GM12801 (cell line): ENCODE measurements around the gene SORBS1.

Experiments used
- TF ChIP-seq, protein P1 (sequence below): IDR thresholded peaks from one replicate; pipeline ENCODE4 v1.5.1; 2011; ENCODE audit warnings: control low read depth; ENCODE audit not compliant: insufficient read length; ENCODE audit errors: extremely low read depth

The SORBS1 gene

GRCh38 chr10:95547197-95547596 is 14.0 kb downstream of the SORBS1 start:
- TF ChIP-seq, protein P1, sequence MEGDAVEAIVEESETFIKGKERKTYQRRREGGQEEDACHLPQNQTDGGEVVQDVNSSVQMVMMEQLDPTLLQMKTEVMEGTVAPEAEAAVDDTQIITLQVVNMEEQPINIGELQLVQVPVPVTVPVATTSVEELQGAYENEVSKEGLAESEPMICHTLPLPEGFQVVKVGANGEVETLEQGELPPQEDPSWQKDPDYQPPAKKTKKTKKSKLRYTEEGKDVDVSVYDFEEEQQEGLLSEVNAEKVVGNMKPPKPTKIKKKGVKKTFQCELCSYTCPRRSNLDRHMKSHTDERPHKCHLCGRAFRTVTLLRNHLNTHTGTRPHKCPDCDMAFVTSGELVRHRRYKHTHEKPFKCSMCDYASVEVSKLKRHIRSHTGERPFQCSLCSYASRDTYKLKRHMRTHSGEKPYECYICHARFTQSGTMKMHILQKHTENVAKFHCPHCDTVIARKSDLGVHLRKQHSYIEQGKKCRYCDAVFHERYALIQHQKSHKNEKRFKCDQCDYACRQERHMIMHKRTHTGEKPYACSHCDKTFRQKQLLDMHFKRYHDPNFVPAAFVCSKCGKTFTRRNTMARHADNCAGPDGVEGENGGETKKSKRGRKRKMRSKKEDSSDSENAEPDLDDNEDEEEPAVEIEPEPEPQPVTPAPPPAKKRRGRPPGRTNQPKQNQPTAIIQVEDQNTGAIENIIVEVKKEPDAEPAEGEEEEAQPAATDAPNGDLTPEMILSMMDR: no peak

DNA sequence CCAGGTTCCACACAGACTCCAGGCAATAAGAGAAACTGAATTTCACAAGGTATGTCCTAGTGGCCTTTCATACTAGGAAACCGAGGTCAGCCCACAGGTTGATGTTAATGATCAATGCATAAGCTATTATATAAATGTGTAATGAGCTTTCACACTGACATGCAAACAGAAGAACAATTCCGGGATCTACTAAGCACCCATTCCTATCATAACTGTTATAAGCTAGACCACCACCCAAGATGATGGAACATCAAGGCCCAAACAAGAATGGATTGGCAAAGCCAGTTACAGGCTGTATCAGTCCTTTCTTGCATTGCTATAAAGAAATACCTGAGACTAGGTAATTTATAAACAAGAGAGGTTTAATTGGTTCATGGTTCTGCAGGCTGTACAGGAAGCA is 15.2 kb downstream of the SORBS1 start:
- TF ChIP-seq, protein P1: no peak

GRCh38 chr10:95544783-95545500 is 16.2 kb downstream of the SORBS1 start:
- TF ChIP-seq, protein P1: no peak

DNA sequence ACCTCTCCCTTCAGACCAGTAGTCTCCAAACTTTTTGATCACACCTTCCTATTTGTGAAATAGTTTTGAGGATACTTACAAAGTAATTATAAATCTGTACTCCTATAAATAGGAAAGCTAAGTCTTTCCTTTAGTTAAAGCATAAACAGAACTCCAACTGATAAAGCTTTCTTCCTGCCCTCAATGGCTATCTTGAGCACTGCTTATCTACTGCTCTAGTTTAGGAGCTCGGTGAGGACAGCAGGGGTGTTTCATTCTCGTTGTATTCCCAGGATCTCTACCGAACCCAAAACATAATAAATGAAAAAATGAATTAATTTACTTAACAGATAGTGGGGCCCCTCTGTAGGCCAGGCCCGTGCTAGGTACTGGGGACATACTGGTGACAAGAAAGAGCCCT is 17.7 kb downstream of the SORBS1 start:
- TF ChIP-seq, protein P1: no peak

DNA sequence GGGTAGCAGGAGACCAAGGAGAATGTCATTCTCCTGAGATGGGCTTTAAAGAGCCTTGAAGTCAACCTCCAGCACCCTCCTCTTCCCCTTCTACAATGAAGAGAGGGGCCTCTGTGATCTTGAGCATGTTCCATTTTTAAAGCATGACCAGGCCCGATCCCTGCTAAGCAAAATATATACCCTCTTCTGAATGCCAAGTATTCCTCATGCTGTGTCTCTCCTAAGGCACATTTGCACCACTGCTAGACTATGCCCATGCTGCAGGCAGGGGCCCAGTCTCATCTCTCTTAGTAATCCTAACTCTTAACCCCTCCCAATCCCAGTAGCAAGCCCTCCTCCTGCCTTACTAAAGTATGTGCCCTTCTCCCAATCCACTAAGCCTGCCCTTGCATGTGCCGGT is 18.4 kb downstream of the SORBS1 start:
- TF ChIP-seq, protein P1: no peak

DNA sequence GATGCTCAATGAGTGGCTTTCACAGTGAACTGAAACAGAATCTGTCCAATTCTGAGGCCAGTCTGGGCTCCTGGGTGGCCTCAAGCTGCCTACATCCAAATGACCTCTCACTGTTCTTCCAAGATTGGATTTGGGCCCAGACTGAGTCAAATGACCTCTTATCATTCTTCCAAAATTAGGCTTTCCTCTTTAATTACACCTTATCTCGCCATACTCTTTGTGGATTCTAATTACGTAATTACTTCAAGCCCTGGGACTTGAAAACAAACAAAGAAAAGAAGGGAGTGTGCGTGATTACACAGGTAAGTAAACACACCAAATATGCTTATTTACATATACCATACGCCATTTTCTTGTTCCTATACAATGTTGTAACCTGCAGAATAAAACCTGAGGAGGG is 18.8 kb downstream of the SORBS1 start:
- TF ChIP-seq, protein P1: no peak

GRCh38 chr10:95540514-95541052 is 20.6 kb downstream of the SORBS1 start:
- TF ChIP-seq, protein P1: no peak
